Measurements from ENCODE around the gene TMEM134.

DNA sequence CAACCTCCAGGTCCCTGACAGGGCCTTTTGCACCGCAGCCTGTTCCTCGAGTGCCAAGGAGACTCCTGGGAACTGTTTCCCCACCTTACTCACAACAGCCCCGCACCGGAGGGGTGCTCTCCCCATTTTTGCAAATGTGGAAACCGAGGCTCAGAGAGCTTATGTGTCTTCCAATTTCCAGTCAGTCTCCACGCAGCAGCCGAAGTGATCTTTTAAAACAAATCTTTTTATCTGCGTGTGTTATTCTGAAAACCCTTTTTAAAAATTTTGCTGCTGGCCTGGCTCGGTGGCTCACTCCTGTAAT, 409 bp upstream of the TMEM134 start:
- TF ChIP-seq, protein P1, sequence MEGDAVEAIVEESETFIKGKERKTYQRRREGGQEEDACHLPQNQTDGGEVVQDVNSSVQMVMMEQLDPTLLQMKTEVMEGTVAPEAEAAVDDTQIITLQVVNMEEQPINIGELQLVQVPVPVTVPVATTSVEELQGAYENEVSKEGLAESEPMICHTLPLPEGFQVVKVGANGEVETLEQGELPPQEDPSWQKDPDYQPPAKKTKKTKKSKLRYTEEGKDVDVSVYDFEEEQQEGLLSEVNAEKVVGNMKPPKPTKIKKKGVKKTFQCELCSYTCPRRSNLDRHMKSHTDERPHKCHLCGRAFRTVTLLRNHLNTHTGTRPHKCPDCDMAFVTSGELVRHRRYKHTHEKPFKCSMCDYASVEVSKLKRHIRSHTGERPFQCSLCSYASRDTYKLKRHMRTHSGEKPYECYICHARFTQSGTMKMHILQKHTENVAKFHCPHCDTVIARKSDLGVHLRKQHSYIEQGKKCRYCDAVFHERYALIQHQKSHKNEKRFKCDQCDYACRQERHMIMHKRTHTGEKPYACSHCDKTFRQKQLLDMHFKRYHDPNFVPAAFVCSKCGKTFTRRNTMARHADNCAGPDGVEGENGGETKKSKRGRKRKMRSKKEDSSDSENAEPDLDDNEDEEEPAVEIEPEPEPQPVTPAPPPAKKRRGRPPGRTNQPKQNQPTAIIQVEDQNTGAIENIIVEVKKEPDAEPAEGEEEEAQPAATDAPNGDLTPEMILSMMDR (IDR thresholded peaks at IDR 0.05) = peak; percentile 40; the same call in 1 of the 2 replicates
- TF ChIP-seq ZFX (IDR thresholded peaks at IDR 0.05; ENCODE audit: borderline replicate concordance) = no peak

All from 22Rv1 (cell line).